Fibroblast of skin of abdomen (primary cell): Measurements from ENCODE around the gene GOLGA6L1. TPM values are rescaled to one million over a fixed set of nuclear protein-coding genes. Genes with fewer than 3 reads are reported as not detected.
"Not testable (repeated sequence)": the region's sequence is repeated elsewhere in the genome, so short reads cannot be mapped to it uniquely, and the experiment has no call there.

ENCODE experiments used
- DNase-seq: peaks from one replicate; pipeline ENCODE4 v3.0.0-alpha.2; 2013
- polyA plus RNA-seq, 2 experiments: library from polyadenylated mRNA; unstranded; fragments of 120-200 nt; gene quantifications; one replicate each; pipeline ENCODE4 v1.2.1, GENCODE V29; 2013; ENCODE audit not compliant: insufficient read length in 2 of 2

The GOLGA6L1 gene
- polyA plus RNA-seq (2013, experiment 1 of 2; ENCODE audit: insufficient read length) = not detected
- polyA plus RNA-seq (2013, experiment 2 of 2; ENCODE audit: insufficient read length) = not detected

GRCh38 chr15:23136722-23137121 lies at the start of gene GOLGA6L1:
TSS of gene GOLGA6L1 (minus strand) at chr15:23136822. CDS start at chr15:23136731, 91 bp downstream.
- DNase-seq = not testable (repeated sequence)

DNA sequence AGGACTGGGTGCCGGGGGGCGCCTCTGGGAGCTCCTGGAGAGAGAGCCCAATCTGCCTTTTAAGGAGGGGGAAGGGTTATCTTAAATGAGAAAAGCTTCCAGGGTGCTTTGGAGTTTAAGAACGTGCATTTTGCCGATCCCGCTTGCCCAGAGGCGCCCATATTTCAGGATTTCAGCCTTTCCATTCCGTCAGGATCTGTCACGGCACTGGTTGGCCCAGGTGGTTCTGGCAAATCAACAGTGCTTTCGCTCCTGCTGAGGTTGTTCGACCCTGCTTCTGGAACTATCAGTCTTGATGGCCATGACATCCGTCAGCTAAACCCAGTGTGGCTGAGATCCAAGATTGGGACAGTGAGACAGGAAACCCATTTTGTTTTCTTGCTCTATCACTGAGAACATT lies 44.6 kb upstream of the GOLGA6L1 start:
- not testable (repeated sequence) for DNase-seq

DNA sequence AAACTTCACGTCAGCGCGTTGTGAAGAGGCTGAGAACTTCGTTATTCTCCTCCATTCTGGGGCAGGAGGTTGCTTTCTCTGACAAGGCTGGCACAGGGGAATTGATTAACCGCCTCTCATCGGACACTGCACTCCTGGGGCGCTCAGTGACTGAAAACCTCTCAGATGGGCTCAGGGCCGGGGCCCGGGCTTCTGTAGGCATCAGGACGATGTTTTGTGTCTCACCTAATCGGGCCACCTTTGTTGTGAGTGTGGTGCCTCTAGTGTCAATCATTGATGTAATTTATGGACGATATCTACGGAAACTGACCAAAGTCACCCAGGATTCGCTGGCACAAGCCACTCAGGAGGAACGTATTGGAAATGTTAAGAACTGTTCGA lies 43.9 kb upstream of the GOLGA6L1 start:
- not testable (repeated sequence) for DNase-seq

- not testable (repeated sequence) for DNase-seq
Observed at GRCh38 chr15:23179768-23180546, 43.3 kb upstream of the GOLGA6L1 start.

GRCh38 chr15:23176683-23177082 lies 40.1 kb upstream of the GOLGA6L1 start:
- DNase-seq = not testable (repeated sequence)

DNA sequence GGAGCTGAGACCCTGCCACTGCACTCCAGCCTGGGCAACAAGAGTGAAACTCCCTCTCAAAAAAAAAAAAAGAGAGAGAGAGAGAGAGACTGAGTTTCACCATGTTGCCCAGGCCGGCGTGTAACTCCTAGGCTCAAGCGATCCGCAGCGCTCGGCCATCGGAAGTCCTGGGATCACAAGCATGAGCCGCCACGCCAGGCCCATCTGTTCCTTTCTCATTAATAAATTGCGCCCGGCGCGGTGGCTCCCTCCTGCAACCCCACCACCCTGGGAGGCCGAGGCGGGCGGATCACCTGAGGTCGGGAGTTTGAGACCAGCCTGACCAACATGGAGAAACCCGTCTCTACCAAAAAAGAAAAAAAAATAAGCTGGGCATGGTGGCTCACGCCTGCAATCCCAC lies 39.0 kb upstream of the GOLGA6L1 start:
- not testable (repeated sequence) for DNase-seq

DNA sequence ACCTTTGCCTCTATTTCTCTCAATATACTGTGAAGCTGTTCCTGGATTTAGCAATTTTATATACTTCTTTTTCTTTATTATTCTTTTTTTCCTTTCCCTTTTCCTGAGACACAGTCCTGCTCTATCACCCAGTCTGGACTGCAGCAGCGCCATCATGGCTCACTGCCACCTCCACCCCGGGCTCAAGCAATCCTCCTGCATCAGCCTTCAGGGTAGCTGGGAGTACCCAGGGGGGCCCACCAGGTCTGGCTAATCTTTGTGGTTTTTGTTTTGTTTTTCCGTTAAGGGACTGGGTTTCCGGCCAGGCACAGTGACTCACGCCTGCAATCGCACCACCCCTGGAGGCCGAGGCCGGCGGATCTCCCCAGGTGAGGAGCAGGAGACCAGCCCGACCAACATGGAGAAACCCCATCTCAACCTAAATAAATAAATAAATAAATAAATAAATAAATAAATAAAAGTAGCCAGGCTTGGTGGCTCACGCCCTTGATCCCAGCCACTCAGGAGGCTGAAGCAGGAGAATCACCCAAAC lies 38.1 kb upstream of the GOLGA6L1 start:
- not testable (repeated sequence) for DNase-seq

DNA sequence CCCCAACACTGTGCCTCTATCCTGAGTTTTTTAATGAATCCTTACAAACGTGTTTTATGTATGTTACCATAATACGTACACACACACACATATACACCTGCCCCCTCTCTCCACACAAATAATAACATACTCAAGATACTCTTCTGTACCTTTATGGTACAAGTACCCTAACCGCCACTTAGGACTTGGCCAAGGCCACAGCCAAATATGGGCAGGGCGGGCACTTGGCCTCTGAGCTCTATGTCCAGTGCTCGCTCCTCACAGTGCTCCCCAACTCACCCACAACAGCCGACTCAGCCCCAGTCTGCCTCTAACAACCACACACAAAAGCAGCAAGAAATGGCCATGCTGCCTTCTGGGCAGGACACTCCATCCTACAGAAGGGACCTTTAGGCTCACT lies 3.8 kb downstream of the GOLGA6L1 start:
- not testable (repeated sequence) for DNase-seq

GRCh38 chr15:23118208-23118607 lies 18.4 kb downstream of the GOLGA6L1 start:
- DNase-seq = no peak

DNA sequence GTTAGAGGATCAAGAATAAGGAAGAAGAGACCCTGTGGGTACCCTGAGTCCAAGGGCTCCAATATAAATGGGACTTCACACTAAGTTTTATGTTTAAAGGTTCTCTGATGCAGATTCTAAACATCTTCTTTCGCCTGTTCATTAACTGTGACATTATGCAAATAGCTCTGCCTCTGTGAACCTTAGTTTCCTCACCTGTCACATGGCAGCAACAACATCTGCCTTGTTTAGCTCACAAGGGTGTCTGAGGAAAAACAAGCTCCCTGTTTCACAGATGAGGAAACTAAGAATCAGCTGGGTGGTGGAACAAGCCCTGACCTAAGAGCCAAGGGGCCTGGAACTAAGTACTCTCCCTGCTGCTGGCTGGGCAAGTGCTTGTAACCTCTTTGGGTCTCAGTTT lies 40.8 kb downstream of the GOLGA6L1 start:
- DNase-seq = no peak

DNA sequence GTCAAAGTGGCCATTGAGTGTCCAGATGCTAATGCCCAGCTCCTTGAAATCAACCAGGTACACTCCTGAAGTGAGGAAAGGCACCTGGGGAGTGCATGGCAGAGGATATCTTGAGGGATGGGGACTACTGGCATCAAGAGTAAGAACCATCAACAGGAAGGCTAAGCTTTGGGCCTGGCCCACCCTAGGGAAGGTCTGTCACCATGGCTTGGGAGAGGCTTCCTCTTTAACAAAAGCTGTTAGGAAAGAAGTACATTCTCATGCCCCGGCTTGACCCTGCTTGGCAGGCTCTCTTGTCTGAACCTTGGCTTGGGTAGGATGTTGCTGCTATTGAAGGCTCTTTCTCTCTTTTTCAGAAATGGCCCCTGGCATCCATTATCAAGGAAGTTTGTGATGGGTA lies 53.5 kb downstream of the GOLGA6L1 start:
- DNase-seq = no peak

DNA sequence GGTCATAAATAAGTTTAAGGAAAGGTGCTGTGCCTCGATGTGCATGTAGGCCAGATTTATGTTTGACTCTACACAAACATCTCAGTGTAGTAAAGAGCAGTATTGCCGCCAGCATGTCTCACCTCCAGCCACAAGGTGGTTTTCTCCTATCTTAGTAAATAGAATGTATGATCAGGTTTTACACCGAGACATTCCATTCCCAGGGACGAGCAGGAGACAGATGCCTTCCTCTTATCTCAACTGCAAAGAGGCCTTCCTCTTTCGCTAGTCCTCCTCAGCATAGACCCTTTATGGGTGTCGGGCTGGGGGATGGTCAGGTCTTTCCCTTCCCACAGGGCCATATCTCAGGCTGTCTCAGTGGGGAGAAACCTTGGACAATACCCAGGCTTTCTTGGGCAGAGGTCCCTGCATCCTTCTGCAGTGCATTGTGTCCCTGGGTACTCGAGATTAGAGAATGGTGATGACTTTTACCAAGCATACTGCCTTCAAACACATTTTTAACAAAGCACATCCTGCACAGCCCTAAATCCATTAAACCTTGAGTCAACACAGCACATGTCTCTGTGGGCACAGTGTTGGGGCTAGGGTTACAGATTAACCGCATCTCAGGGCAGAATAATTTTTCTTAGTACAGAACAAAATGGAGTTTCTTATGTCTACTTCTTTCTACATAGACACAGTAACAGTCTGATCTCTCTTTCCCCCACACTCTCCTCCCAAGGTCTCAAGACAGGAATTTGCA lies 54.5 kb downstream of the GOLGA6L1 start:
- not testable (repeated sequence) for DNase-seq

DNA sequence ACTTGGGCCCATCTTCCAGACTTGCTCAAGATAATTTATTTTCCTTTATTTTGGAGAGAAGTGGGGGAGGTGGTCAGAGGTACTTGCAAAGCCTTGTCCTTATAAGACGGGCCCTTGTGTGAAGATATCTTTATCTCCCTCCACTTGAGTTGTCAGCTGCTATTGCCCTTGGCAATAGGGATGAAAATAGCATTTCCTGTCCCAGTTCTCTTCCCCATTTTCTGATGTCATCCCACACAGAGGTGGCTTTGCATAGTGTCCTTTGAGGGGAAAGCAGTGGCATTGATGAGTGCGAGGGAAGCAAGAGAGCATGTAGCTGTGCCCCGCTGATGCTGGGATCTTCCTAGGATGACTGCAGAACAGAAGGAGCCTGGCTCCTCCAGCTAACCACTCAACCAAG lies 55.4 kb downstream of the GOLGA6L1 start:
- DNase-seq = no peak

- DNase-seq = no peak
Observed at GRCh38 chr15:23079766-23080165, 56.9 kb downstream of the GOLGA6L1 start.
